ENCODE data around the gene UBE2G1. TPM values are rescaled to one million over a fixed set of nuclear protein-coding genes. Genes with fewer than 3 reads are reported as not detected.

Gene UBE2G1
- total and polyA plus RNA-seq, 10 of the 15 experiments (the other 5 are each of a cell fraction or from before 2014, with no cell fraction given): 24.4 to 139 (median 77.4) TPM

DNA sequence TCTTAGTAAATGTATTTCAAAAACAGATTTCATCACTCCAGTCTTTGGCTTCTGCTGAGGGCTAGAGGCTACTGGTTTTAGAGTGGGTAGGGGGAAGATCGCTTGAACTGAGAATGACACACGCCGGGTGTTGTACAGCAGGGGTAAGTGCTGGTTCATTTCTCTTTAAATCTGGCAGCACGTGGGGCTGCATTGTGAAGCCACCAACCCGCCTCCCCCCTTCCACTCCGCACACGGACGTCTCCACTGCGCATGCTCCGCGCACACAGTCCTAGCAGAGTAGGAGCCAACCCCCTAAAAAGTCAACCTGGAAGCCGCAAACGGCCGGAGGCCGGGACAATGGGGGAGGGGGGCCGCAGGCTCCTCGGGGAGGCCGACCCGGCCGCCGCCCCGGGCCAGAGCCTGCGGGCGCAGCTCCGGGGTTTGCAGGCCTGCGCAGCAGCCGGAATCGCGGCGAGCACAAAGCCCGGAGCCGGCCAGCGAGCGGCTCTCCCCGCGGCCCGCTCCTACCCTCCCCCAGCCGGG lies 1.3 kb downstream of the UBE2G1 start (continued):
- TF ChIP-seq NFIC (IDR thresholded peaks at IDR 0.05; ENCODE audit: low read depth, low read length): no peak
- peak; percentile 33; the same call in 1 of the 2 replicates for TF ChIP-seq SMC3 (IDR thresholded peaks at IDR 0.05; ENCODE audit: borderline replicate concordance, low read length)
- no peak for TF ChIP-seq ESRRA (IDR thresholded peaks at IDR 0.05; ENCODE audit: low read length)
- TF ChIP-seq BMI1 (IDR thresholded peaks at IDR 0.05; ENCODE audit: borderline replicate concordance): no peak
- no peak for TF ChIP-seq ZSCAN29 (IDR thresholded peaks at IDR 0.05)
- TF ChIP-seq CHD2 (IDR thresholded peaks at IDR 0.05; ENCODE audit: borderline replicate concordance, low read depth, low read length): peak; percentile 84
- TF ChIP-seq EP300 (IDR thresholded peaks at IDR 0.05; ENCODE audit: borderline replicate concordance in 1 of 2, control insufficient read depth in 1 of 2, low read depth in 2 of 2, low read length in 2 of 2): peak in 1 of 2 experiments; percentile 50; a peak in 2 of 4 replicates
- TF ChIP-seq, protein P1, sequence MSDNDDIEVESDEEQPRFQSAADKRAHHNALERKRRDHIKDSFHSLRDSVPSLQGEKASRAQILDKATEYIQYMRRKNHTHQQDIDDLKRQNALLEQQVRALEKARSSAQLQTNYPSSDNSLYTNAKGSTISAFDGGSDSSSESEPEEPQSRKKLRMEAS (IDR thresholded peaks at IDR 0.05; ENCODE audit: low read depth, low read length): peak; percentile 99
- TF ChIP-seq CHD1 (IDR thresholded peaks at IDR 0.05; ENCODE audit: low read depth, low read length): peak; percentile 72; the same call in 1 of the 2 replicates
- TF ChIP-seq ZNF622 (IDR thresholded peaks at IDR 0.05): no peak
- TF ChIP-seq, protein P2, sequence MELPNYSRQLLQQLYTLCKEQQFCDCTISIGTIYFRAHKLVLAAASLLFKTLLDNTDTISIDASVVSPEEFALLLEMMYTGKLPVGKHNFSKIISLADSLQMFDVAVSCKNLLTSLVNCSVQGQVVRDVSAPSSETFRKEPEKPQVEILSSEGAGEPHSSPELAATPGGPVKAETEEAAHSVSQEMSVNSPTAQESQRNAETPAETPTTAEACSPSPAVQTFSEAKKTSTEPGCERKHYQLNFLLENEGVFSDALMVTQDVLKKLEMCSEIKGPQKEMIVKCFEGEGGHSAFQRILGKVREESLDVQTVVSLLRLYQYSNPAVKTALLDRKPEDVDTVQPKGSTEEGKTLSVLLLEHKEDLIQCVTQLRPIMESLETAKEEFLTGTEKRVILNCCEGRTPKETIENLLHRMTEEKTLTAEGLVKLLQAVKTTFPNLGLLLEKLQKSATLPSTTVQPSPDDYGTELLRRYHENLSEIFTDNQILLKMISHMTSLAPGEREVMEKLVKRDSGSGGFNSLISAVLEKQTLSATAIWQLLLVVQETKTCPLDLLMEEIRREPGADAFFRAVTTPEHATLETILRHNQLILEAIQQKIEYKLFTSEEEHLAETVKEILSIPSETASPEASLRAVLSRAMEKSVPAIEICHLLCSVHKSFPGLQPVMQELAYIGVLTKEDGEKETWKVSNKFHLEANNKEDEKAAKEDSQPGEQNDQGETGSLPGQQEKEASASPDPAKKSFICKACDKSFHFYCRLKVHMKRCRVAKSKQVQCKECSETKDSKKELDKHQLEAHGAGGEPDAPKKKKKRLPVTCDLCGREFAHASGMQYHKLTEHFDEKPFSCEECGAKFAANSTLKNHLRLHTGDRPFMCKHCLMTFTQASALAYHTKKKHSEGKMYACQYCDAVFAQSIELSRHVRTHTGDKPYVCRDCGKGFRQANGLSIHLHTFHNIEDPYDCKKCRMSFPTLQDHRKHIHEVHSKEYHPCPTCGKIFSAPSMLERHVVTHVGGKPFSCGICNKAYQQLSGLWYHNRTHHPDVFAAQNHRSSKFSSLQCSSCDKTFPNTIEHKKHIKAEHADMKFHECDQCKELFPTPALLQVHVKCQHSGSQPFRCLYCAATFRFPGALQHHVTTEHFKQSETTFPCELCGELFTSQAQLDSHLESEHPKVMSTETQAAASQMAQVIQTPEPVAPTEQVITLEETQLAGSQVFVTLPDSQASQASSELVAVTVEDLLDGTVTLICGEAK (IDR thresholded peaks at IDR 0.05; ENCODE audit: borderline replicate concordance): no peak
- 0 out of 2 replicates have a peak, but pooled peaks have one; percentile 2 for TF ChIP-seq PML (IDR thresholded peaks at IDR 0.05; ENCODE audit: low read length)
- no peak for TF ChIP-seq SRF (IDR thresholded peaks at IDR 0.05; ENCODE audit: low read depth in 2 of 2, low read length in 2 of 2)
- TF ChIP-seq FOXM1 (IDR thresholded peaks at IDR 0.05; ENCODE audit: low read depth, low read length): no peak
- TF ChIP-seq SIX5 (IDR thresholded peaks at IDR 0.05; ENCODE audit: low read depth, low read length, severe bottlenecking): no peak
- peak; percentile 75 for TF ChIP-seq NR2F1 (conservative IDR thresholded peaks at IDR 0.05)
- TF ChIP-seq MXI1 (IDR thresholded peaks at IDR 0.05; ENCODE audit: low read depth, low read length): peak; percentile 98
- no peak for TF ChIP-seq HDGF (IDR thresholded peaks at IDR 0.05)
- TF ChIP-seq HDAC6 (IDR thresholded peaks at IDR 0.05; ENCODE audit: unreplicated experiment): no peak
- TF ChIP-seq KLF5 (IDR thresholded peaks at IDR 0.05; ENCODE audit: partially characterized antibody): no peak
- TF ChIP-seq SUPT20H (IDR thresholded peaks at IDR 0.05; ENCODE audit: borderline replicate concordance, control insufficient read depth, low read depth, low read length): no peak
- TF ChIP-seq ZZZ3 (IDR thresholded peaks at IDR 0.05; ENCODE audit: control insufficient read depth, insufficient read length, low read depth): no peak
- TF ChIP-seq ZBED1 (IDR thresholded peaks at IDR 0.05; ENCODE audit: borderline replicate concordance): no peak
- no peak for TF ChIP-seq SREBF1 (IDR thresholded peaks at IDR 0.05; ENCODE audit: low read length)
